ENCODE measurements around the gene CEP63.
"Not testable (repeated sequence)": the region's sequence is repeated elsewhere in the genome, so short reads cannot be mapped to it uniquely, and the experiment has no call there.

CEP63 gene

GRCh38 chr3:134564991-134565390 lies 79.1 kb downstream of the CEP63 start:
- DNase-seq (ENCODE audit: low read depth): no peak
- H3K4me3 ChIP-seq (ENCODE audit: low read depth, low read length): no peak overlapping the region

GRCh38 chr3:134567605-134568004 lies 81.7 kb downstream of the CEP63 start:
- H3K4me3 ChIP-seq (ENCODE audit: low read depth, low read length): no peak overlapping the region
- TF ChIP-seq CTCF (IDR thresholded peaks at IDR 0.05; ENCODE audit: low read depth, low read length) (no peak), MYC (IDR thresholded peaks at IDR 0.05; ENCODE audit: low read depth, low read length) (no peak), POLR2A (IDR thresholded peaks at IDR 0.05; ENCODE audit: extremely low read depth, insufficient read length) (no peak), MAX (IDR thresholded peaks at IDR 0.05; ENCODE audit: low read depth, low read length) (no peak)
- peak; percentile 90 for DNase-seq (ENCODE audit: low read depth)

More at GRCh38 chr3:134564991-134565390, 79.1 kb downstream of the CEP63 start:
- no peak for TF ChIP-seq MYC (IDR thresholded peaks at IDR 0.05; ENCODE audit: low read depth, low read length)
- TF ChIP-seq CTCF (IDR thresholded peaks at IDR 0.05; ENCODE audit: low read depth, low read length): no peak
- TF ChIP-seq POLR2A (IDR thresholded peaks at IDR 0.05; ENCODE audit: extremely low read depth, insufficient read length): no peak

GRCh38 chr3:134568790-134569189 lies 82.9 kb downstream of the CEP63 start:
- no peak for DNase-seq (ENCODE audit: low read depth)
- no peak for TF ChIP-seq MYC (IDR thresholded peaks at IDR 0.05; ENCODE audit: low read depth, low read length)
- no peak for TF ChIP-seq POLR2A (IDR thresholded peaks at IDR 0.05; ENCODE audit: extremely low read depth, insufficient read length)
- no peak for TF ChIP-seq MAX (IDR thresholded peaks at IDR 0.05; ENCODE audit: low read depth, low read length)
- no peak for TF ChIP-seq CTCF (IDR thresholded peaks at IDR 0.05; ENCODE audit: low read depth, low read length)
- H3K4me3 ChIP-seq (ENCODE audit: low read depth, low read length): no peak overlapping the region

GRCh38 chr3:134569899-134570298 lies 84.0 kb downstream of the CEP63 start:
- not testable (repeated sequence) for H3K4me3 ChIP-seq (ENCODE audit: low read depth, low read length); DNase-seq (ENCODE audit: low read depth)

GRCh38 chr3:134576426-134576825 lies 90.6 kb downstream of the CEP63 start:
- TF ChIP-seq POLR2A (IDR thresholded peaks at IDR 0.05; ENCODE audit: extremely low read depth, insufficient read length): no peak
- no peak for TF ChIP-seq MYC (IDR thresholded peaks at IDR 0.05; ENCODE audit: low read depth, low read length)
- no peak for TF ChIP-seq MAX (IDR thresholded peaks at IDR 0.05; ENCODE audit: low read depth, low read length)
- no peak for TF ChIP-seq CTCF (IDR thresholded peaks at IDR 0.05; ENCODE audit: low read depth, low read length)
- no peak for DNase-seq (ENCODE audit: low read depth)
- no peak overlapping the region for H3K4me3 ChIP-seq (ENCODE audit: low read depth, low read length)

- TF ChIP-seq POLR2A (IDR thresholded peaks at IDR 0.05; ENCODE audit: extremely low read depth, insufficient read length): no peak
- TF ChIP-seq MAX (IDR thresholded peaks at IDR 0.05; ENCODE audit: low read depth, low read length): no peak
- TF ChIP-seq CTCF (IDR thresholded peaks at IDR 0.05; ENCODE audit: low read depth, low read length): no peak
- TF ChIP-seq MYC (IDR thresholded peaks at IDR 0.05; ENCODE audit: low read depth, low read length): no peak
- H3K4me3 ChIP-seq (ENCODE audit: low read depth, low read length): no peak overlapping the region
Measured at GRCh38 chr3:134576831-134577230, 91.0 kb downstream of the CEP63 start.

More at GRCh38 chr3:134576831-134577230, 91.0 kb downstream of the CEP63 start:
- DNase-seq (ENCODE audit: low read depth): no peak

Measured in NB4 (cell line).